ENCODE results near the gene UFM1.

Gene UFM1

GRCh38 chr13:38349390-38350113 lies at the start of gene UFM1:
Gene UFM1, plus strand, starts transcription at chr13:38349851. Its CDS starts 69 bp downstream, at chr13:38349920.
- no peak for TF ChIP-seq GATA3 (IDR thresholded peaks at IDR 0.05; ENCODE audit: low read depth, low read length)
- no peak for TF ChIP-seq GATA2 (IDR thresholded peaks at IDR 0.05; ENCODE audit: low read depth, low read length)

GRCh38 chr13:38301236-38301635 lies 48.4 kb upstream of the UFM1 start:
- TF ChIP-seq GATA3 (IDR thresholded peaks at IDR 0.05; ENCODE audit: low read depth, low read length): no peak
- no peak for TF ChIP-seq GATA2 (IDR thresholded peaks at IDR 0.05; ENCODE audit: low read depth, low read length)

- no peak for TF ChIP-seq GATA2 (IDR thresholded peaks at IDR 0.05; ENCODE audit: low read depth, low read length)
- no peak for TF ChIP-seq GATA3 (IDR thresholded peaks at IDR 0.05; ENCODE audit: low read depth, low read length)
Observed at GRCh38 chr13:38303816-38304320, 45.8 kb upstream of the UFM1 start.

- no peak for TF ChIP-seq GATA3 (IDR thresholded peaks at IDR 0.05; ENCODE audit: low read depth, low read length)
- no peak for TF ChIP-seq GATA2 (IDR thresholded peaks at IDR 0.05; ENCODE audit: low read depth, low read length)
Observed at GRCh38 chr13:38308736-38309135, 40.9 kb upstream of the UFM1 start.

GRCh38 chr13:38309397-38309796 lies 40.3 kb upstream of the UFM1 start:
- TF ChIP-seq GATA2 (IDR thresholded peaks at IDR 0.05; ENCODE audit: low read depth, low read length): no peak
- no peak for TF ChIP-seq GATA3 (IDR thresholded peaks at IDR 0.05; ENCODE audit: low read depth, low read length)

GRCh38 chr13:38316129-38316528 lies 33.5 kb upstream of the UFM1 start:
- TF ChIP-seq GATA3 (IDR thresholded peaks at IDR 0.05; ENCODE audit: low read depth, low read length): no peak
- no peak for TF ChIP-seq GATA2 (IDR thresholded peaks at IDR 0.05; ENCODE audit: low read depth, low read length)

GRCh38 chr13:38321654-38322053 lies 28.0 kb upstream of the UFM1 start:
- no peak for TF ChIP-seq GATA3 (IDR thresholded peaks at IDR 0.05; ENCODE audit: low read depth, low read length)
- TF ChIP-seq GATA2 (IDR thresholded peaks at IDR 0.05; ENCODE audit: low read depth, low read length): no peak

GRCh38 chr13:38325426-38325825 lies 24.2 kb upstream of the UFM1 start:
- TF ChIP-seq GATA3 (IDR thresholded peaks at IDR 0.05; ENCODE audit: low read depth, low read length): no peak
- no peak for TF ChIP-seq GATA2 (IDR thresholded peaks at IDR 0.05; ENCODE audit: low read depth, low read length)

- no peak for TF ChIP-seq GATA3 (IDR thresholded peaks at IDR 0.05; ENCODE audit: low read depth, low read length)
- TF ChIP-seq GATA2 (IDR thresholded peaks at IDR 0.05; ENCODE audit: low read depth, low read length): no peak
Observed at GRCh38 chr13:38328699-38329098, 21.0 kb upstream of the UFM1 start.

- TF ChIP-seq GATA3 (IDR thresholded peaks at IDR 0.05; ENCODE audit: low read depth, low read length): no peak
Observed at GRCh38 chr13:38334845-38335244, 14.8 kb upstream of the UFM1 start.

- TF ChIP-seq GATA2 (IDR thresholded peaks at IDR 0.05; ENCODE audit: low read depth, low read length) (no peak), GATA3 (IDR thresholded peaks at IDR 0.05; ENCODE audit: low read depth, low read length) (no peak)
Observed at GRCh38 chr13:38338089-38338488, 11.6 kb upstream of the UFM1 start.

- no peak for TF ChIP-seq GATA3 (IDR thresholded peaks at IDR 0.05; ENCODE audit: low read depth, low read length)
- no peak for TF ChIP-seq GATA2 (IDR thresholded peaks at IDR 0.05; ENCODE audit: low read depth, low read length)
Observed at GRCh38 chr13:38340624-38341023, 9.0 kb upstream of the UFM1 start.

- TF ChIP-seq GATA2 (IDR thresholded peaks at IDR 0.05; ENCODE audit: low read depth, low read length) (no peak), GATA3 (IDR thresholded peaks at IDR 0.05; ENCODE audit: low read depth, low read length) (no peak)
Observed at GRCh38 chr13:38341149-38341692, 8.4 kb upstream of the UFM1 start.

- TF ChIP-seq GATA2 (IDR thresholded peaks at IDR 0.05; ENCODE audit: low read depth, low read length) (no peak), GATA3 (IDR thresholded peaks at IDR 0.05; ENCODE audit: low read depth, low read length) (no peak)
Observed at GRCh38 chr13:38346764-38347163, 2.9 kb upstream of the UFM1 start.

- TF ChIP-seq GATA2 (IDR thresholded peaks at IDR 0.05; ENCODE audit: low read depth, low read length) (no peak), GATA3 (IDR thresholded peaks at IDR 0.05; ENCODE audit: low read depth, low read length) (no peak)
Observed at GRCh38 chr13:38348861-38349389, 726 bp upstream of the UFM1 start.

Measured in SH-SY5Y (cell line).